HG03521 (cell line): ENCODE results near the gene STN1.

Source experiments
- ATAC-seq: cut with Tn5 transposase; IDR thresholded peaks from one replicate; pipeline ENCODE4 v1.9.1; 2021; ENCODE audit warnings: mild to moderate bottlenecking, moderate library complexity; ENCODE audit not compliant: unreplicated experiment

STN1 gene

DNA sequence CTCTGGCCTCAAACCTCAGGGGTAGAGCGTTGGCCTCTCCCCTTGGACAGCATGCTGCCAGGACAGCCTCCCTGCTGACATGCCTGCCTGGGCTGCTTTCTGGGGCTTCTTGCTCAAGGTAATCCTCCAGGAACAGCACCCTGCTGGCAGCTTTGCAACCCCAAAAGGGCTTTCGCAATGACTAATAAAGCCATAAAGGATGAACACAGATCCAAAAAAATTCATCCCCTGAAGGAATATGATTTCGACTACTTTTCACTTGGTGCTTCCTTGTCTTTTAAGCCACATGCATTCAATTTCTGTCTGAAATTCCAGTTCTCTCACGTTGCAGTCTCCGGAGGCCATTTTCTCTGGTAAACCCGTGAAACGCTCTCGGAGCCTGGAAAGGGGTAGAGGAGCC lies 47.5 kb downstream of the STN1 start:
- ATAC-seq = no peak

DNA sequence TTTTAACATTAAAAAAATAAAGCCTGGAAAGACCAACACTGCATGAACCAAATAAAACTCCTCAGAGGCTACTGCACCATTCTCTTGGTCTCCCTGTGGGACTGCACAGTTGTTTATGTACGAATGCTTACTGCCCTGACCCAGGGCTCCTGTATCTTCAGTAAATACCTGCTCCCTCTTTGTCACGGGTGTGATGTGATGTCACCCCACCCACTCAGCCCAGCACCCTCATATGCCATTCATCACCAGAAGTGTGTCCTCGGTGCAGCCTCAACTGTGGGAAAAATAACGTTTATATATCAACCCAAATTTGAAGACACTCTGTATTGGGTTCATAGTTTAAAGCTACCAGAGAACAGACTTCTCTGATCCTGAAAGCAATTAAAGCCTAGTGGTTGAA lies 48.6 kb downstream of the STN1 start:
- no peak for ATAC-seq

DNA sequence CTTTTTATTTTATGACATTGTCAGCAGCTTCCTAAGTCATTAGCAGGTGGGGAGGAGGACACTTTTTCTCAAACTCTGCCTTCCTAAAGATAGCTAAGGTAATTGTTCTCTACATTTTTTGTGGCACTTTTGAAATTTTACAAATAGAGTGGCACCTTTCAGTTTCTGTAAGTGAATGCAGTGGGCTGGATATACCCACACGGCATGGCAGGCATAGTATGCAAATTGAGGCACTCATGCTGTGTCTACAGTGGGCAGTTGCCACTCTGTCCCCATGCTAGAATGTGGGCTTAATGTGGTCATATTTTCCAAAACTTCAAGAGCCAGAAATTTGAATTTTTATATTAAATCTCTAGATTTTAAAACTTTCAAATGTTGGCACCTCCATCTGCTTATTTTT lies 49.8 kb downstream of the STN1 start:
- ATAC-seq = no peak

DNA sequence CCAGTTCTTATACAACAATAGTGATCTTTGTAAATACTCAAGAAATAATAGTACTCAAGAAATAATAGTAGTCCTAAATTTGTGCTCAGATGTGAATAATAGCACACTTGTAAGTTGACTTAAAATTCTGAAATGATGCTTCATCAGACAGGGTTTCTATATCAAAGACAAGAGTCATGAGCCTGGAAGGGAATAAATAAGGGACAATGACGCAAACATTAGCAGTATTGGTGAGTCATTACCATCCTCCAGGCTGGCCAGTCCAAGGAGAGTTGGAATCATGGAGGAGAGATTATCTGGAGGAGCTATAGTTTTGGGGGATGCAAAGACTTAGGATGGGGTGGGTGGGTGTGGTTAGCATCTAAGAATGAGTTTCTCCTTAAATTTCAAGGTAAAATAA lies 56.5 kb downstream of the STN1 start:
- no peak for ATAC-seq

DNA sequence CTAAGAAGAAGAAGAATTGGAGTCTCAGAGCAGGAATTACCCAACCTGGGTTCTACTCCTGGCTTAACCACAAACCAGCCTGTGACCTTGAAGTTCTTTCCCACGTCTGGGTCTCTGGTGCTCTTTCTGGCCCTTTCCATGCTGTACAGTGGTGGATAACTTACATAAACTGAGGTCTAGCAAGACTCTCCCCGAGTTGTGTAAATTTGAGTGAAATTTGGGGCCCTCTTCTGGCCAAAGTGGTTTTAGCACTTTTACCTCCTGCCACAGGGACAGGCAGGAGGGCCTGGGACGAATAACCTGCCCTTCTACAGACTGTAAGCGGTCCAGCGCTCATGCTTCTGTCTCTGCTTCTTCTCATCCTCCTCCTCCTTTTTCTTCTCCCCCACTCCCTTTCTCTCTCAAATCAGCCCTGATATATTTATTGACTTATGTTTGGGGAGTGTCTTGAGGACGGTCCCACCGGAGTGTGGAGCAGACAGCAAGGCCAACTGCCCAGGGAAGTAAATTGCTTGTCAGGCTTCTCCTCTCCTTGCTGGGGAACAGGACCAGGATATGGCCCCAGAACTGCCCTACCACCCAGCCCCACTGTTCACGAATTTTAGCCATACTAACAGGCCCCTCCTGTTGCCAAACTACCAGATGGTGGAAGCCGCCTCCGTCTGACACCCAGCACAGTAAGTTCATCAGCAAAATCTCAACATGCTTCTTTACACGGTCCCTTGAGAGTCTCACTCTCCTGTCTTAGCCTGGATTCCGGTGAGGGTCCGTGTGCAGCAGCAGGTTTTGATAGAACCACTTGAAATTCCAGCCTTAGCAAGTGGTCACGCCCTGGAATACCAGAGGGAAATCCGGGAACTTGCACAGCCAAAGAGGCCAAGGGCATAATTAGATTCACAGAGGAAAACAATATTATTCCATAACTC lies 58.6 kb downstream of the STN1 start:
- ATAC-seq = peak; percentile 45

DNA sequence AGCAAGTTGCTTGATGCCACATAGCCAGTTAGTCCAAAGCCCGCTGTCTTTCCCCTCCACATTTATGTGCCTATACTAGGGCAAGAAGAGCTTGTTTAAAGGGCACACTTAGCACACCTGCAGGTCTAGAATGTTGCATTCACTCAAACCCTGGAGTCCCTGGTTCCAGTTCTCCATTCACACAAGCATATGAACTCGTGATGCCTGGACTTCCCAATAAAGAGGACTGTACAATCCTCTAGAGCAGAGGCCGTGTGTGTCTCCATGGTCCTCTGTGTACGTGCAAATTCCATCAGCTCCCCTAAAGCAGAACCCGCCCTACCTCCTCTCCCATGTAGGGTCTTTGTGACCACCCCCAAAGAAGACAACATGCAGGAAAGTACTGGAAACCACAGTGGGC lies 59.6 kb downstream of the STN1 start:
- no peak for ATAC-seq

DNA sequence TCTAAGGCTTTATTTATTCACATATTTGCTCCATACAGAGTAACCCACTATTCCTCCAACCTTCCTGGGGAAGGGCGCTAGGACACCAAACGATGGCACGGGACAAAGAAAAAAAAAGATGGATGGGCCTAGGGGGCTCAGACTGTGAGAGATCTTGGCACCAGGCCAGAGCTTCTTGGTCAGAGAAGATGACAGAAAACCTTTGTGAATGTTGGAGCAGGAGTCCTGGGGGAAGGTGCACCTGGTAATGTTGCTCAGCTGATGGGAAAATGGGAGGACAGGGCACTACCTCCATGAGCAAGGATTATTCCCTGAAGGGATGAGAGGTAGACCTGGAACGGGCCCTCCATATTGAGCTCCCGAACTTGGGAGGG lies 61.2 kb downstream of the STN1 start:
- no peak for ATAC-seq

DNA sequence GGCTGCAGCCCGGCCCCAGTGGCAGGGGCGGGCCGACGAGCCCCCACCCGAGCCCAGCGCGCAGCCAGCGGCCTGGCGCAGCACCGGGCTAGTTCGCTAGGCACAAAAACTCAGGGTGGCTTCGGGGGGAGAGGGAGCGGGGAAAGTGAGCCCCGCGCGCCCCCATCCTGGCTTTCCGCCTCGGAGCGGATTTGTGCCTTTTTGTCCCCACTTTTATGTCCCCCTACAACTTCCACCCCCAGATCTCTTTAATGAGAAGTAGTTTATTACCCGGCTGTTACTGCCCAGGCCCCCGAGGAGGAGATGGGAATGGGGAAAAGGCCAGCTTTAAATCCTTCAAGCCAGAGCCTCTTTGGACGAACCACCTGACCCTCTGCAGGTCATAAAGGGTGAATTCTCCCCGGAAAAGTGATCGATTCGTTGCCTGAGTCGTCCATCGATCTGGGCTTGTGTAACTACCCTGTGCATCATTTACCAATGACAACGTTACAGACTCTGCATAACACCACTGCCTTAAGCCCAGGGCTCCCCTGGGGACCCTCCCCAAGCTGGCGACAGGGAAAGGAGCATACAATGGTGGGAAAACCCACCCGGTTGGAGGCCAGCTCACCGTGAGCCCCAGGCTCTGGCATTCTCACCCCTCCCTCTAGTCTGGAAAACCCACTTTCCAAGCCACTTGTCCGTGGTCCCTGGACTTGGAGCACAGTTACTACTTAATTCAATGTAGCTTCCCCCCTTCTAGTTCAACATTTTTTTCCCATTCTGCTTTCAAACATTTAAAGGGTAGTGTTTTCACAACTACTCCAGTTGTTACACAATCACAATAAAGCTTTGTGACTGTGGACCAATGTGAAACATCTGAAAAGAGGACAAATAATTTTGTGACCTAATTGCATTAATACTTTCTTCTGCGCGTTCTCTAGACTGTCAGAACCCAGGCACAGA lies 61.9 kb downstream of the STN1 start:
- no peak for ATAC-seq

DNA sequence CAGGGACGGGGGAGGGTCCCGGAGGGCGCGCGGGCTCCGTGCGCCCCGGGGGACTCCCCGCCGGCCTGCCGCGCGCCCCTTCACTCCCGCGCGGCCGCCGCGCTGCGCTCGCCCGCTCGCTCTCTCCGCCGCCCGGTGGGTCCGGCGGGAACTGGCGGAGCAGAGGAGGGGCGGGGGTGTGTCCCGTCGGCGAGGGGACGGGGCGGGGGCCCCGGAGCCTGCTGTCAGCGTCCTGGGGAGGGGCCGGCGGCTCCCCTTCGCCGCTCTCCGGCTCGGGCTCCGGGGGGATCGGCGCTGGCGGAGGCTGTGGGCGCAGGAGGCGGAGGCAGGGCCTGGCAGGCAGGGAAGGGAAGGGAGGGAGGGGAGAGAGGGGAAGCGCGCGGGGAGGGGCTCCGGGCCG lies 62.6 kb downstream of the STN1 start, which contains the start of gene SH3PXD2A:
TSS of gene SH3PXD2A (minus strand) at position 153 of the 400 bp plus-strand sequence. CDS start 310 bp downstream, outside the sequence.
- no peak for ATAC-seq

DNA sequence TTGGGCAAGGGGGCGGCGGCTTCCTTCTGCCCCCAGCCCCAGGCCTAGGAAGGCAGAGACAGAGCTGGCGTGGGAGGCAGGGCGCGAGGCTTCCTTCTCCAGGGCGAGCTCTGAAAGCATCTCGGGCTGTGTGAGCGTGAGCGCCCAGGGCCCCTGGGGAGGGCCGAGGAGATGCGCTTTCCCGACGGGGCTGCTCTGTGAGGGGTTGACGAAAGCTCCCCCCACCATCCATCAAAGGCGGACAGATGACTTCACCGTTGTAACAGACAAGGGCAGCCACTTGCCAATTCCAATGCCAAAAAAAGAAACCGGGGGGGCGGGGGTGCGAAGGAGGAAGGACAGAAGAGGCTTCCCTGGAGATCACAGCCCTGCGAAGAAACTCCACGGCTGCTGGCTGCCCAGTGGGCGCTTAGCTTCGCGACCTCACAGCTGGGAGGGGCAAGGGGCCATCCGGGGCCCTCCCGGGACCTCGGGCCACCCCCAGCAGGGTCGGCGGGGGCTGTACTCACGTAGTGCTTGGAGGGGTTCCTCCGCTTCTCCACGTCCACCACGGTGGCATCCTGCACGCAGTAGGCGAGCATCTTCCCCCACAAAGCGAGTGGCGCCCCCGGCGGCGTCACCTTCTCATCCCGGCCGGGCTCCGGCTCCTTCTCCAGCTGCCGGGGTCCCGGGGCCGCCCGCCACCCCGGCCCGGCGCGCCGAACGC lies 63.1 kb downstream of the STN1 start:
- no peak for ATAC-seq

DNA sequence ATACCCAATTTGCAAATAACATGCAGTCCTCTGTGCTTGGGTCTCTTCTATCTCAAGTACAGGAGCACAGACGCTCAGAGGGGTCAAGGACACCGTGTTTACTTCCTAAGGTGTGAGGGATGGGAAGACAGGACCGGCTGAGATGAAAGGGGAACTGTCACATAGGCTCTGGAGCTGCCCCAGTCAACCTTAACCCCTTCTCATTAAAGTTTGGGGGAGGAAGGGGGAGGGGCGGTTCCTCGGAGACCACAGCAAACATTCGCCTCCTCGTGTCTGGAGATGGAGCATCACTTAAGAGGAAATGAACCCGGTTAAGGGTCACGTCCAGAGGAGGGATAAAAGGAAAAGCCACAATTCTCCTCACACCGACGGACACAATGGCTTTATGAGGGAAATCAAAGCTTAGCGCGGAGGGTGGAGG lies 63.7 kb downstream of the STN1 start:
- no peak for ATAC-seq

DNA sequence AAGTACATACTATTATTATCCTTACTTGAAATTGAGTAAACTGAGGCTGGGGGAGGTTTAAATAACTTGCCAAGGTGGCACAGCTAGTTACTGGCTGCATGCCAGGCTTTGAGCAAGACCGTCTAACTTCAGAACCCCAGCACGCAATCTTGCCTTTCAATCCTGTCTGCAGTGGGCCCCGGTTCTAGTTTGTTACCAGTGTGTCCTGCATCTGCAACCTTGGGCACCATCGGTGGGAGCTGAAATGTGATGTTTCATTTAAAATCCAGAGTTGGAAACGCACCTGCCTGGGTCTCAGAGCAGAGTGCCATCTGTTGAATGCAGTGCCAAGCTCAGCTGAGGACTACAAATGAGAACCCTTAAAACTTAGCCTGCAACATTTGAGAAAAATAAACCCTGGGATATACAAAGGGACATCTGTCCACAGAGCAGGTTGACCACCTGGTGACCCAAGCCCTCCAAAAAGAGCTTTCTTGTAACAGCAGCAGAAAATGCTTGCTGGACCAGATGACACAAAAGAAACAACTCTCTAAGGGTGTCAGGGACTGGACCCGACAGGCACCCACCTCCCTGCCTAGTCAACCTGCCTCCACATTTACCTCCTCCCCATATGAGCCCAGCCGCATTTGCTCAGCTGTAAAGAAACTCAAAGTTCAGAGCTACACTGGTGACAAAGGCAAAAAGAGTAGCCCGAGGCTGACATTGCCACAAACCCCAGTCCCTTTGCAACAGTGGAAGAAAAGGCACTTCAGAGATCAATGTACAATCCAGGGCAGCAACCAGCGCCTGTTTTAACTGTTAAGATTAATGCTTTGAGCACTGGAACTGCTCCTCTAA lies 64.3 kb downstream of the STN1 start:
- no peak for ATAC-seq

DNA sequence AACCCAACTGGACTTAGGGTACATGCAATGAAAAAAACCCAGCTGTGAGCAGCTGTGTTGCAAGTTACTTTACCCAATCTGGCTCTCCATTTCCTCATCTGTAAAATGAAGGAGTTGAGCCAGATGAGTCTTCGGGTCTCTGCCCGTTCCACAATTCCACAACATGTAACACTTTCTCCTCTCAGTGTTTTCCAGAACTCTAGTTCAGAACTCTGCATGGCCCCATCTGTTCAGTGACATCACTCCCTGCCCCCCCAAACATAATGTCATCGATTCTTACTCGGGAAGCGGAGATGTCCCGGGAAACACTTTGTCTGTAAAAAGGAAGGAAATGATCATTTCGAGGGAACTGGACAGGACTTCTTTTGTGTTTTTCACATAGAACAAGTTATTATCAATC lies 65.1 kb downstream of the STN1 start:
- ATAC-seq = no peak

DNA sequence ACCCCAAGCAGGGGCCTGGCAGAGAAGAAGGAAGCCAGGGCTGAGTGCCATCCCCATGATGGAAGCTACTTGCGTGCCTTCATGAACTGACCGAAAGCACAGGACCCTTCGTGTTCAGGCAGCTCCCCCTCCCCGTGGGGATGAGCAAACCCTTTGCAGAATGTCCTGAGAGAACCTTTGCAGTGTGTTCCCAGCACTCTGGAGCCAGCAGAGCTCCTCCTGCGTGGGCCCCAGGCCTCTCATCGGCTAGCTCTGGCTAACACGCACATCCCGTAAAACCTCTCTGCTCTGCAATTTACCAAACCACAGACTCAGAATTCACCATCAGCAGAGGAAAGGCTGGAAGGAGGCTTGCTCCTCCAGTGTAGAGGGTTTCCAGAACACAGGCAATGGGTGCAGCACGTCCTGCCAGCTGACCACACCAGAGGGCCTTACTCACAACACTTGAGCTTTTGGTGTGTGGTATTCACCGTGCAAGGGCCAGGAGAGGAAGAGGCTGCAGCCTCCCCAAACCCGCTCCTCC lies 65.7 kb downstream of the STN1 start:
- no peak for ATAC-seq

DNA sequence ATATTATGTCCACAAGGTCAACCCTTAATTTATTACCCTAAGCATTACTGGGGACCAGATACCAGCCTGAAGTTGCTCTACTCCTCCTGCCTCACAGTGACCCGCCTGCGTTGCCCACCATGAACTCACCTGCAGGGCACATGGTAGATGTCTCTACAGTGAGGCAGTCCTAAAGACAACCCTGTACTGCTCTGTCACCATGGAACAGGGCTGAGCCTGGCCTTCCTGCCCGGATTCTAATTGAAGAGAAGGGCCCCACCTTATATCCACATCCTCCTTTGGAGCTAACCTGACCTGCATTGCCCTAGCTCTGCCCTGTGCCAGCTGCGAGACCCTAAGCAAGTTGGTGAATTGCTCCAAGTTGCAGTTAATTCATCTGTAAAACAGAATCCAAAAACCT lies 66.7 kb downstream of the STN1 start:
- no peak for ATAC-seq

DNA sequence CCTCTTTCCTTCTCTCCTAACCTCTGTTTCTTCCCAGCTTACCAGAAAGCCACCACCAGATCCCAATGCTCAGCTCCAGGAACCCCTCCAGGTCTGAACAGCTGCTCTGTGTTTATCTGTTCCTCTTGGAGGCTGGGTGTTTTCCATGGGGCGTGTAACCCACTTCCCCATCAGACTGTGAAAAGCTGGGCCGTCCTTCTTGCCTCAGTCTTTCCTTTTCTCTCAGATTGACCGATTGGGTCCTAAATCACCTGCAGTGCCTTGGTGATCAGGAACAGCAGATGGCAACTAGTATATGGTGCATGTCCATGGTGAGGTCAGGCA lies 67.5 kb downstream of the STN1 start:
- ATAC-seq = no peak

DNA sequence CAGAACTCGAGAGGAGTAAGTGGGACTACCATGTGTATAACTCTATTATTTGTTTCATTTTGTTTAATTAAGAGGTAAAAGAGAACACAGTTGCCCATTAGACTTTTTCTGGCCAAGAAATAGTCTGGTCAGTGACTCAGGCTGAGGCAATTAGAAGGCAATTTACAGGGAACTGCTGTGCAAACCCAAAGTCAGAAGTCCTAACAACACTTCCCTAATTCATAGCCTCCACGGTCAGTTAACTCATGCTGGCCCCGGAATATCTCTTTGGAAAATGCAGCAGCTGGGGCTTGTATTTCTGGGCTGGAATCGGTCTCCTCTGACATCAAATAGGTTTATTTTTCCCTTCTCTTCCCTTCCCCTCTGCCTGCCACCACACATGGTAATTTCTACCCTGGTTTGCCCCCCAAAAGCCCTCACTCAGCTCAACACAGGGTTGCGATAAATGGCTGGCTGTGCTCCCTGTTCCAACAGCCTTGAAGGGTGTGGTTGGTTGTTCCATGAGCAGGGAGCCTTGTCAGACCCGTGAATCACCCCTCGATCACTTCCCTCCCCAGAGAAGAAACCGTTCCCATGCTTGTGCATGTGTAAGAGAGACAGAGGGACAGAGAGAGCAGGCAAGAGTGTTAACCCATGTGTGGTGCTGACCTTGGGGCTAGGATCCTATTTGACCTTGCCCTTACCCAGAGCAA lies 68.0 kb downstream of the STN1 start:
- ATAC-seq = no peak

DNA sequence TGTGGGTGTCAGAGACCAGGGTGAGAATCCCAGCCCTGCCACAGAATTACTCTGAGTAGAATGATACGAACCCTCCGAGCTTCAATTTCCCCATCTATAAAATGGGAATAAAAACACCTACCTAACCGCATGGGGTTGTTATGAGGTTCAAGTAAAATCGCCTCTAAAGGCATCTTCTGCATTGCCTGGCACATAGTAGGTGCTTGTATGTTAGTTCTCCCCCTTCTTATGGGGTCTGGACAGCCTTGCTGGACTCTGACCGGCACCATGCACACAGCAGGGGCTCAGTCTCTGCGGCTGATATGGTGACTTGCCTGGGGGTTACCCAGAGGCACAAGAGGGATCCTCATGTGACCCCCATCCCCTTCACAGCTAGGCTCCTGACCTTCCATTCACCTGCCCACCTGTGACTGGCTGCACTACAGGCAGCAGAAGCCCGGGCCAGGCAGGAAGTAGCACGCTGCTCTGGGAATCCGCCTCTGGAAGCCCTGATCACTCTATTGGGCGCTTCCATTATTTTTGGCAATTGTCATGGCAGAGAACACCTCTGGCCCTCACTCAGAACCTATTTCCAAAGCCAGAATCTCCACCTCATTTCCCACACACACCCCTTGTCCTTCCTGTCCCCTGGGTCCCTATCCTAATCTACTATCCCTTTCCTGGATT lies 68.6 kb downstream of the STN1 start:
- ATAC-seq = no peak

DNA sequence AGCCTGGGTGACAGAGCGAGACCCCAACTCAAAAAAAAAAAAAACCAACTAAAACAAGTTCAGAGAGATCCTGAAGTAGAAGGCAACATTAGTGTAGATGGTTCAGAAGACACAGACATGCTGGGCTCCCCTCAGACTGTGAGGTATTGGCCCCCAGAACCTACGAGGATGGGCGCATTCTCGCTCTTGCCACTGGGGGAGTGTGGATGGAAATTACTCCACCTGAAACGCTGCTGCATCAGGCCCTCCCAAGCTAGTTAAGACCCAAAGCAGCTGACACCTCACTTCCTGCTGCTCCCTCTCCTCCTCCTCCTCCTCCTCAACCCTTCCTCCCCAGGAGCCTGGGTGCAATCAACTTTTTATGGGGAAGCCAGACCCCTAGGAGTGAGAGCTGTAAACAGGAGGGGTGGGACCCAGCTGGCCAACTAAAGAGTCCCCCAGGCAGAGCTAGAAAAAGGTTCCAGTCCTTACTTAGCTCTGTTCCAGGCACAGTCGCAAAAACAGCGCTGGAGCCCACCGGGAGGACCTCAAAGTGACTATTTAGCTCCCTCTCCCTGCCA lies 70.0 kb downstream of the STN1 start:
- no peak for ATAC-seq
